Upper lobe of left lung (tissue), 6 donors: Measurements from ENCODE around the gene DCDC2C. TPM values are rescaled to one million over a fixed set of nuclear protein-coding genes. Genes with fewer than 3 reads are reported as not detected.

Experiments used
- ATAC-seq, 2 donors: fragments of 200-7000 bp; cut with Tn5 transposase; one replicate each; pipeline ENCODE4 v1.9.1; 2022; ENCODE audit warnings: mild to moderate bottlenecking in 2 of 2, moderate library complexity in 2 of 2; ENCODE audit not compliant: low FRiP score in 2 of 2
- DNase-seq, 2 donors: peaks; one replicate each; pipeline ENCODE4 v3.0.0-alpha.2; 2019 to 2020
- H3K27ac ChIP-seq, 4 donors: fragments of 200-600 bp; sonication (generic); one replicate each; pipeline ENCODE4 v1.5.1; 2016 to 2019
- H3K27me3 ChIP-seq, 4 donors: fragments of 200-600 bp; sonication (generic); one replicate each; pipeline ENCODE4 v1.5.1; 2017 to 2019
- H3K36me3 ChIP-seq, 4 donors: fragments of 200-600 bp; sonication (generic); one replicate each; pipeline ENCODE4 v1.5.1; 2016 to 2019
- H3K4me1 ChIP-seq, 4 donors: fragments of 200-600 bp; sonication (generic); one replicate each; pipeline ENCODE4 v1.5.1; 2018 to 2019
- H3K4me3 ChIP-seq, 4 donors: fragments of 200-600 bp; sonication (generic); one replicate each; pipeline ENCODE4 v1.5.1; 2017 to 2019; ENCODE audit warnings: mild to moderate bottlenecking in 2 of 4, moderate library complexity in 1 of 4
- H3K9me3 ChIP-seq, 4 donors: fragments of 200-600 bp; sonication (generic); one replicate each; pipeline ENCODE4 v1.5.1; 2018 to 2019
- CTCF ChIP-seq, 6 experiments: fragments of 450-650 bp in 4 of 6; fragments of 200-600 bp in 2 of 6; sonication (generic) in 2 of 6; IDR thresholded peaks; one replicate each; pipeline ENCODE4 v1.5.1; 2016 to 2019; ENCODE audit warnings: antibody characterized with exemption in 6 of 6
- EP300 ChIP-seq, 4 donors: sonication (generic); formaldehyde crosslinking; IDR thresholded peaks; one replicate each; pipeline ENCODE4 v1.5.1; 2017; ENCODE audit warnings: antibody characterized with exemption in 4 of 4, control low read depth in 2 of 4
- POLR2A ChIP-seq, 4 donors: fragments of 450-650 bp; IDR thresholded peaks; one replicate each; pipeline ENCODE4 v1.5.1; 2016 to 2017; ENCODE audit warnings: antibody characterized with exemption in 4 of 4, mild to moderate bottlenecking in 2 of 4
- POLR2AphosphoS5 ChIP-seq, 2 donors: sonication (generic); formaldehyde crosslinking; IDR thresholded peaks; one replicate each; pipeline ENCODE4 v1.5.1; 2017; ENCODE audit warnings: antibody characterized with exemption in 2 of 2
- WGBS, 2 donors: methylation state at CpG; one replicate each; pipeline ENCODE4 v1.1.5; 2017 to 2018; 5-methylcytosine and 5-hydroxymethylcytosine counted together
- total RNA-seq, 6 donors: library from RNA; depleted of rRNA in 4 of 6; stranded (reverse); fragments of >200 nt in 4 of 6; gene quantifications; one replicate each; pipeline versions ENCODE4 v1.1.0 to v1.2.1, GENCODE V29; 2016 to 2021
- donor health status: DM: no; HTN: no; CAD: no; lungs with moderate emphysema.
- donor health status: DM: no; HTN: yes; CAD: no; lungs with severe emphysema.

The DCDC2C gene
- total RNA-seq, 6 donors from 2014 or later, result not detected

- Histone ChIP-seq H3K4me1 (no peaks in the 10 kb centered on the region), H3K4me3 (no peak overlapping the region), H3K27me3 (no peaks in the 10 kb centered on the region), H3K27ac (no peak overlapping the region), H3K36me3 (no peaks in the 10 kb centered on the region), H3K9me3 (no peaks in the 10 kb centered on the region)
- 71 to 80% methylated on average over 8 to 9 of the region's 9 CpGs for WGBS, 2 donors
- DNase-seq (no peak), ATAC-seq (no peak)
- no peak for TF ChIP-seq POLR2AphosphoS5 (IDR thresholded peaks at IDR 0.05)
- no peak for TF ChIP-seq POLR2A (IDR thresholded peaks at IDR 0.05)
- no peak for TF ChIP-seq CTCF (IDR thresholded peaks at IDR 0.05)
- no peak for TF ChIP-seq EP300 (IDR thresholded peaks at IDR 0.05)
Measured at GRCh38 chr2:3737128-3737527, 33.8 kb downstream of the DCDC2C start.

- no peak for ATAC-seq
- H3K9me3 ChIP-seq, result no peaks in the 10 kb centered on the region
- 42% methylated on average over 3 of the region's 3 CpGs for WGBS, 2 donors
Measured at GRCh38 chr2:3738454-3738853, 35.1 kb downstream of the DCDC2C start.

GRCh38 chr2:3739313-3739712, 35.9 kb downstream of the DCDC2C start:
- ATAC-seq (no peak), DNase-seq (peak in 1 of 2 donors; percentile 68)
- no peaks in the 10 kb centered on the region for H3K9me3 ChIP-seq
- no peak for TF ChIP-seq CTCF (IDR thresholded peaks at IDR 0.05)
- TF ChIP-seq EP300 (IDR thresholded peaks at IDR 0.05), result no peak
- no peak for TF ChIP-seq POLR2A (IDR thresholded peaks at IDR 0.05)
- no peak for TF ChIP-seq POLR2AphosphoS5 (IDR thresholded peaks at IDR 0.05)
- no peaks in the 10 kb centered on the region for H3K36me3 ChIP-seq
- H3K27ac ChIP-seq, result no peak overlapping the region
- H3K4me3 ChIP-seq, result no peak overlapping the region
- WGBS, 2 donors, result 93 to 96% methylated on average over 19 of the region's 19 CpGs
- H3K4me1 ChIP-seq, result no peaks in the 10 kb centered on the region
- H3K27me3 ChIP-seq, result no peaks in the 10 kb centered on the region

More at GRCh38 chr2:3738454-3738853, 35.1 kb downstream of the DCDC2C start:
- no peak overlapping the region for H3K27ac ChIP-seq
- DNase-seq, result no peak
- TF ChIP-seq POLR2A (IDR thresholded peaks at IDR 0.05), result no peak
- no peak for TF ChIP-seq POLR2AphosphoS5 (IDR thresholded peaks at IDR 0.05)
- no peak for TF ChIP-seq EP300 (IDR thresholded peaks at IDR 0.05)
- H3K4me1 ChIP-seq, result no peaks in the 10 kb centered on the region
- H3K36me3 ChIP-seq, result no peaks in the 10 kb centered on the region
- no peak overlapping the region for H3K4me3 ChIP-seq
- no peaks in the 10 kb centered on the region for H3K27me3 ChIP-seq

- WGBS, 2 donors, result 52 to 65% methylated on average over 8 of the region's 8 CpGs
- Histone ChIP-seq H3K36me3 (no peaks in the 10 kb centered on the region), H3K27ac (no peak overlapping the region), H3K4me1 (no peaks in the 10 kb centered on the region), H3K27me3 (no peaks in the 10 kb centered on the region), H3K4me3 (no peak overlapping the region), H3K9me3 (no peaks in the 10 kb centered on the region)
- no peak for TF ChIP-seq CTCF (IDR thresholded peaks at IDR 0.05)
- no peak for TF ChIP-seq POLR2AphosphoS5 (IDR thresholded peaks at IDR 0.05)
- no peak for TF ChIP-seq EP300 (IDR thresholded peaks at IDR 0.05)
- ATAC-seq (no peak), DNase-seq (no peak)
Measured at GRCh38 chr2:3741396-3741795, 38.0 kb downstream of the DCDC2C start.

GRCh38 chr2:3741867-3742602, 38.7 kb downstream of the DCDC2C start:
- no peak for DNase-seq
- no peaks in the 10 kb centered on the region for H3K9me3 ChIP-seq
- no peak for TF ChIP-seq EP300 (IDR thresholded peaks at IDR 0.05)
- no peak for TF ChIP-seq CTCF (IDR thresholded peaks at IDR 0.05)
- TF ChIP-seq POLR2A (IDR thresholded peaks at IDR 0.05), result no peak
- no peak for TF ChIP-seq POLR2AphosphoS5 (IDR thresholded peaks at IDR 0.05)
- no peak overlapping the region for H3K27ac ChIP-seq
- H3K36me3 ChIP-seq, result no peaks in the 10 kb centered on the region
- H3K4me1 ChIP-seq, result no peaks in the 10 kb centered on the region
- H3K4me3 ChIP-seq, result no peak overlapping the region
- no peak for ATAC-seq
- WGBS, 2 donors, result 91 to 92% methylated on average over 11 to 13 of the region's 13 CpGs
- no peaks in the 10 kb centered on the region for H3K27me3 ChIP-seq
